ENCODE measurements around the gene PROM1. TPM values are rescaled to one million over a fixed set of nuclear protein-coding genes. Genes with fewer than 3 reads are reported as not detected.

PROM1 gene
- total and polyA plus RNA-seq, 2 of the 8 experiments (the other 6 are each of a cell fraction or from before 2014, with no cell fraction given) = 36.0 to 59.7 TPM

DNA sequence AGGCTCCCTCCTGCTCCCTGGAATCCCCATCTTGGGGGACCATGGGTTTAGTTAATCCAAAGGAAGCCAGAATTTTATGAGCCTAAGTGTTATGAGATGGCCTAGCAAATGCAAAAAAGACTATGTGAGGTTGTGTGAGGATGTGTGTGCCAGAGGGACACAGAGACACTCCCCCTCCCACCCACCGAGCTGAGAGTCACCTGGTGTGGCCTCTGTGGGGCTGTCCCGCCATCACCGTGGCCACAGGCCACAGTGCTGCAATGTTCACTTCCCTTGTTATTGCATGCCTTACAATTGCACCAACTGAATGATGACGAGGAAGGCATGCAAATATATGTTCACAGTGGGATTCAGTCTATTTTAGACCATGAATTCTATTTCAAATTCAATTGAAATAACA is 120.2 kb downstream of the PROM1 start (continued):
- no peak for TF ChIP-seq CHD7 (IDR thresholded peaks at IDR 0.05; ENCODE audit: insufficient replicate concordance, low read length)
- TF ChIP-seq EGR1 (IDR thresholded peaks at IDR 0.05; ENCODE audit: borderline replicate concordance, low read depth, low read length) = no peak
- no peak for TF ChIP-seq BCL11A (IDR thresholded peaks at IDR 0.05; ENCODE audit: low read depth in 2 of 2, low read length in 2 of 2)
- no peak for TF ChIP-seq TBP (IDR thresholded peaks at IDR 0.05; ENCODE audit: low read depth, low read length)
- TF ChIP-seq MAFK (IDR thresholded peaks at IDR 0.05; ENCODE audit: low read depth, low read length) = no peak
- TF ChIP-seq BRCA1 (IDR thresholded peaks at IDR 0.05; ENCODE audit: low read depth, low read length) = no peak
- no peak for TF ChIP-seq CTBP2 (IDR thresholded peaks at IDR 0.05; ENCODE audit: borderline replicate concordance, insufficient read depth, insufficient read length, low read length)
- no peak for TF ChIP-seq MAX (IDR thresholded peaks at IDR 0.05)
- no peak for TF ChIP-seq CBX5 (IDR thresholded peaks at IDR 0.05; ENCODE audit: low read depth, low read length)
- TF ChIP-seq GABPA (IDR thresholded peaks at IDR 0.05; ENCODE audit: borderline replicate concordance, insufficient read depth, low read length) = no peak

Measured in H1 (cell line).